Activated CD8-positive, alpha-beta memory T cell treated with anti-CD3 and anti-CD28 coated beads, Interleukin-2, amount 10 ng/mL, durations not matched to agents 7 days and 5 days (primary cell): ENCODE data around the gene AUNIP. TPM values are rescaled to one million over a fixed set of nuclear protein-coding genes. Genes with fewer than 3 reads are reported as not detected.

Experiments
- ATAC-seq: fragments of 150-1000 bp; cut with Tn5 transposase; one replicate; pipeline ENCODE4 v1.10.0; 2021; ENCODE audit warnings: moderate library complexity
- CTCF ChIA-PET: fragments of 350-600 bp; sonication (Branson Sonifier 250); formaldehyde crosslinking; loops from one replicate; lab custom pipeline; 2021; ENCODE audit warnings: antibody characterized with exemption; lab: Charles Lee
- DNase-seq: peaks from one replicate; pipeline ENCODE4 v3.0.0-alpha.2; 2020
- H3K27ac Mint-ChIP-seq: one replicate; pipeline ENCODE4 v1.8.0; 2021; ENCODE audit warnings: mild to moderate bottlenecking, mixed read lengths
- H3K27me3 Mint-ChIP-seq: one replicate; pipeline ENCODE4 v1.8.0; 2021; ENCODE audit warnings: mixed read lengths
- H3K36me3 Mint-ChIP-seq: one replicate; pipeline ENCODE4 v1.8.0; 2021; ENCODE audit warnings: mild to moderate bottlenecking, mixed read lengths
- H3K4me1 Mint-ChIP-seq: one replicate; pipeline ENCODE4 v1.8.0; 2021; ENCODE audit warnings: mixed read lengths
- H3K4me3 Mint-ChIP-seq: one replicate; pipeline ENCODE4 v1.8.0; 2021; ENCODE audit warnings: mild to moderate bottlenecking, moderate library complexity, mixed read lengths
- H3K9me3 Mint-ChIP-seq: one replicate; pipeline ENCODE4 v1.8.0; 2022; ENCODE audit warnings: low read depth, mixed read lengths
- total RNA-seq, 2 experiments: library from RNA; stranded (reverse); gene quantifications; one replicate each; pipeline ENCODE4 v1.2.3, GENCODE V29; 2021

Gene AUNIP
- total RNA-seq, 2 experiments from 2014 or later = 8.1 to 9.8 TPM

- Mint-ChIP-seq H3K36me3 (no peaks in the 10 kb centered on the region), H3K27me3 (no peaks in the 10 kb centered on the region), H3K4me3 (no peak overlapping the region), H3K27ac (no peak overlapping the region), H3K9me3 (no peaks in the 10 kb centered on the region), H3K4me1 (peaks cover 6% of the 10 kb centered on the region)
- DNase-seq (no peak), ATAC-seq (no peak)
- CTCF ChIA-PET = no interaction called here
These were observed 45.4 kb downstream of the AUNIP start for GRCh38 chr1:25813734-25814471.

GRCh38 chr1:25813071-25813733 lies 46.1 kb downstream of the AUNIP start:
- CTCF ChIA-PET = interaction anchor here (0.6 to 1.4 kb wide), 2 partner anchors 204 to 280 kb away, joined by 3 to 5 read pairs; no protein-coding TSS in a partner anchor
- DNase-seq (no peak), ATAC-seq (no peak)
- Mint-ChIP-seq H3K4me3 (no peak overlapping the region), H3K9me3 (no peaks in the 10 kb centered on the region), H3K36me3 (no peaks in the 10 kb centered on the region), H3K27ac (no peak overlapping the region), H3K27me3 (no peaks in the 10 kb centered on the region), H3K4me1 (peaks cover 3% of the 10 kb centered on the region)

DNA sequence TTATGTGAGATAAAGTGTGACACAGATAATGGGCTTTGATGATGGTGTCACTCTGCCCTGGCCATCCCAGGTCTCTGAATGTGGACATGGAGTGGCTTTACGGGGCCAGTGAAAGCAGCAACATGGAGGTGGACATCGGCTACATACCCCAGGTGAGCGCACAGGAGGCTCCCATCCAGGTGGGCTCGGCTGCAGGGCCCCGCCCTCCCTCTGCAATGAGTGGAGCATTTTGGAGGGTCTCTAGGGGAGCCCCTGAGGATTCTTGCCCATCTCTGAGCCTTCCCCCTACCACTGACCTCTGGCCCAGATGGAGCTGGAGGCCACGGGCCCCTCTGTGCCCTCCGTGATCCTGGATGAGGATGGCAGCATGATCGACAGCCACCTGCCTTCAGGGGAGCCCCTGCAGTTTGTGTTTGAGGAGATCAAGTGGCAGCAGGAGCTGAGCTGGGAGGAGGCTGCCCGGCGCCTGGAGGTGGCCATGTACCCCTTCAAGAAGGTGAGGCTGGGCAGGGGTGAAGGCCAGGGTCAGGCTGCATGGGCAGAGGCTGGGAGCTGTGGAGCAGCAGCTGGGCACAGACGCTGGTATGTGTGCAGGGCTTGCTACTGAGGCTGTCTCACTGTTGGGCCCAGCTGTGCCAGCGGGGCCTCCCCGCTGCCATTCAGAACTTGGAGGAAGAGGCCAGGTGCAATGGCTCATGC lies 47.7 kb downstream of the AUNIP start:
- Mint-ChIP-seq H3K36me3 (no peaks in the 10 kb centered on the region), H3K9me3 (no peaks in the 10 kb centered on the region), H3K27me3 (no peaks in the 10 kb centered on the region), H3K27ac (no peak overlapping the region), H3K4me3 (no peak overlapping the region), H3K4me1 (peaks cover 3% of the 10 kb centered on the region)
- DNase-seq (no peak), ATAC-seq (no peak)
- CTCF ChIA-PET = interaction anchor here (1.0 to 2.1 kb wide), 7 partner anchors 10 to 239 kb away, joined by 3 to 27 read pairs (median 5); partner anchors contain the start of gene PAFAH2

DNA sequence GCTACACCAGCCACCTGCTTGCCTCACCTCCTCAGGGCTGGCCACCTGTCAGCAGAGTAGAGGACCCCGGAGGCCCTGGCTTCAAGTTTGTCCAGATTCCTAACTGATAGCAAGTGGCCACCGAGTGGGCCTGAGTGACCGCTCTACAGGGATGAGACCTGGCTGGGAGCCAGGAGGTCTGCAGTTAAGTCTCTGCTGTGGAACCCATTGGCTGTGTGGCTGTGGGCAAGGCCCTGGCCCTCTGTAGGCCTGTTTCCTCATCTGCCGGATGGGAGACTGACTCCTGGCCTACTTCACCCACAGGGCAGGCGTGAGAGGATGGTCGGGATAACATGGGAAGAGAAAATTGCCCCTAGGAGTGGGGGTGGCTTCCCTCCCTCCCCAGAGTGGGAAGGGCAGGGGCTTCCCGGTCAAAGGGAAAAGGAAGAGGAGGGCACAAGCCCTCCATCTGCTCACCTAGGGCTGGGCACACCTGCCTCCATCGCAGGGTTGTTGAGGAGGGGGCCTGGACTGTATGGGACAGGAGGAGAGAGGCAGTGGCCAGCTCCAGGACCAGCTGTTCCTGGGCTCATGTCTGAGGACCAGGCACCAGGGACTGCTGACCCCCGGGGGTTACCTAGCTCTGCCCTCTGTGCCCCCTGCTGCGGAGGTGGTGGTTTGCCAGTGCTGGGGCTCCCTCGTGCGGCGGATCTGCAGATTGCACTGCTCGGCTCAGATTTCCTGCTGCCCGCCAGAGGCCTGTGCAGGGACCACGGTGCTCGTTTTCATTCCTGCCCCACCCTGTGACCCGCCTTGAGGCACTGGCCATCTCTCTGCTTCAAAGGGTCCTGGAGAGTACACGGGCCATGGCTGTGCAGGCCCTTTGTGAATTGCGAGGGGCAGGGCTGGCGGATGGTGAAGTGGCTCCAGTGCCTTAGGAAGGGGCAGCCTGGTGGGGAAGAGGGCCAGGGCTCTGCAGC lies 48.6 kb downstream of the AUNIP start:
- Mint-ChIP-seq H3K9me3 (no peaks in the 10 kb centered on the region), H3K27ac (no peak overlapping the region), H3K36me3 (no peaks in the 10 kb centered on the region), H3K4me1 (peaks cover 3% of the 10 kb centered on the region), H3K27me3 (no peaks in the 10 kb centered on the region), H3K4me3 (no peak overlapping the region)
- CTCF ChIA-PET = interaction anchor here (0.6 to 2.1 kb wide), 13 partner anchors 9 to 383 kb away, joined by 3 to 27 read pairs (median 4); partner anchors contain the start of gene PAFAH2
- ATAC-seq (peak; percentile 89), DNase-seq (peak; percentile 85)

GRCh38 chr1:25809929-25810328 lies 49.3 kb downstream of the AUNIP start:
- Mint-ChIP-seq H3K4me3 (no peak overlapping the region), H3K27me3 (no peaks in the 10 kb centered on the region), H3K9me3 (no peaks in the 10 kb centered on the region), H3K36me3 (no peaks in the 10 kb centered on the region), H3K27ac (no peak overlapping the region), H3K4me1 (peaks cover 3% of the 10 kb centered on the region)
- ATAC-seq (no peak), DNase-seq (no peak)
- CTCF ChIA-PET = interaction anchor here (0.8 to 2.1 kb wide), 12 partner anchors 10 to 382 kb away, joined by 3 to 27 read pairs (median 4); partner anchors contain the start of gene SELENON

- ATAC-seq (no peak), DNase-seq (no peak)
- Mint-ChIP-seq H3K36me3 (no peaks in the 10 kb centered on the region), H3K27ac (no peak overlapping the region), H3K27me3 (no peaks in the 10 kb centered on the region), H3K4me1 (peaks cover 3% of the 10 kb centered on the region), H3K4me3 (no peak overlapping the region), H3K9me3 (no peaks in the 10 kb centered on the region)
- CTCF ChIA-PET = interaction anchor here (0.8 to 2.1 kb wide), 11 partner anchors 10 to 382 kb away, joined by 3 to 27 read pairs (median 4); partner anchors contain the start of gene SELENON
These were observed 49.9 kb downstream of the AUNIP start for GRCh38 chr1:25809283-25809926.

GRCh38 chr1:25808481-25809244 lies 50.6 kb downstream of the AUNIP start:
- Mint-ChIP-seq H3K27me3 (peaks cover 2% of the 10 kb centered on the region), H3K27ac (peak overlapping the region; percentile 26), H3K9me3 (no peaks in the 10 kb centered on the region), H3K4me3 (no peak overlapping the region), H3K4me1 (peaks cover 4% of the 10 kb centered on the region), H3K36me3 (no peaks in the 10 kb centered on the region)
- DNase-seq = no peak
- CTCF ChIA-PET = interaction anchor here (0.8 to 1.5 kb wide), 7 partner anchors 9 to 295 kb away, joined by 3 to 5 read pairs (median 4); partner anchors contain the start of gene SELENON
- ATAC-seq = no peak

DNA sequence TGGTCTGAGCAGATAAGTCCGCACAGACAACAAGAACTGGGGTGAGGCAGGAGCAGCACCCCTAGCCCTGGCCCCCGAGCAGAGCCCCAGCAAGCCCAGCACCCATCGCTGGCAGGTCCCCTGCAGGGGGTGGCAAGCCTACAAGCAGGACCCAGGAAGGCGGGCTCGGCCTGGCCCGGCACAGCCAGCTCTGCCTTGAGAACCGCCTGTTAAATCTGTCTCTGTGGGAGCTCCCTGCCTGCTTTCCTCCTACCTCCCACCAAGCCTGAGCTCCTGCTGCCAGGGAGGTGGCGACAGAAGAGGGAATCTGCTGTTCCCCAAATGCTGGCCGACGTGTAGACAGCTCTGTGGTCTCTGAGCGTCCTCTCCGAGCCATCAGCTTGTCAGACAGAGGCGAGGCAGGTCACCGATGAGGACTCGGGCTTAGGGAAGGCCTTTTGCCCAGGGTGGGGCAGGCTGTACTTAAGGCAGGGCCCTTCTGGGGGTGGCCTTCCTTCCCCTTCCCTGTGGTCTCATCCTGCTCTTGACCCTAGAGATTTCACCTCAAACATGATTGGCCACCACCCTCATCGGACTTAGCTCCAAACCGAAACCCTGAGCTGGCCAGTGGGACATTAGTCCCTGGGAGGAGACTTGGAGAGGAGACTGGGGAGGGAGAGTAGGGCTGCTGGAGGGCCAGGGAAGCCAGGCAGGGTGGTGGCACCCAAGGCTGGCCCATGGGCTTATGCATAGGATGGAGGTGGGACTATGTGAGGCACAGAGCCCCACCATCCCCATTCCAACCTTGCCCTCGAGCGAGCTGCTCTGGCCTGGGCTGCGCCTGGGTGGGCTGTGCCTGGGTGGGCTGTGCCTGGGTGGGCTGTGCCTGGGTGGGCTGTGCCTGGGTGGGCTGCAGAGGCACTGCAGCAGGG lies 51.5 kb downstream of the AUNIP start:
- H3K4me3 Mint-ChIP-seq = no peak overlapping the region
- DNase-seq (no peak), ATAC-seq (no peak)
- H3K27me3 Mint-ChIP-seq = peaks cover 8% of the 10 kb centered on the region
- H3K27ac Mint-ChIP-seq = no peak overlapping the region
- H3K36me3 Mint-ChIP-seq = no peaks in the 10 kb centered on the region
- CTCF ChIA-PET = interaction anchor here (0.9 to 1.5 kb wide), 3 partner anchors 12 to 199 kb away, joined by 4 to 5 read pairs (median 4); no protein-coding TSS in a partner anchor
- H3K4me1 Mint-ChIP-seq = peaks cover 9% of the 10 kb centered on the region
- no peaks in the 10 kb centered on the region for H3K9me3 Mint-ChIP-seq

GRCh38 chr1:25806418-25806817 lies 52.8 kb downstream of the AUNIP start:
- ATAC-seq = no peak
- CTCF ChIA-PET = interaction anchor here (0.7 kb wide), 2 partner anchors 12 to 84 kb away, joined by 3 to 5 read pairs; no protein-coding TSS in a partner anchor

GRCh38 chr1:25805863-25806225 lies 53.4 kb downstream of the AUNIP start:
- ATAC-seq (no peak), DNase-seq (no peak)
- Mint-ChIP-seq H3K36me3 (no peaks in the 10 kb centered on the region), H3K27me3 (peaks cover 25% of the 10 kb centered on the region), H3K4me1 (peaks cover 15% of the 10 kb centered on the region), H3K4me3 (no peak overlapping the region), H3K9me3 (no peaks in the 10 kb centered on the region), H3K27ac (no peak overlapping the region)
- CTCF ChIA-PET = no interaction called here

More at GRCh38 chr1:25806418-25806817, 52.8 kb downstream of the AUNIP start:
- peaks cover 20% of the 10 kb centered on the region for H3K27me3 Mint-ChIP-seq
- H3K4me3 Mint-ChIP-seq = no peak overlapping the region
- H3K4me1 Mint-ChIP-seq = peaks cover 15% of the 10 kb centered on the region
- no peaks in the 10 kb centered on the region for H3K9me3 Mint-ChIP-seq
- H3K27ac Mint-ChIP-seq = no peak overlapping the region
- H3K36me3 Mint-ChIP-seq = no peaks in the 10 kb centered on the region
- DNase-seq = no peak
